OCI-LY7 (cell line): ENCODE results near the gene RECK. TPM values are rescaled to one million over a fixed set of nuclear protein-coding genes. Genes with fewer than 3 reads are reported as not detected.

Experiments
- BruUV-seq: library from RNA; stranded (reverse); fragments of 400-500 nt; replicated peaks from 2 replicates; lab custom pipeline; 2021; lab: Mats Ljungman, UMichigan
- CTCF ChIA-PET: fragments of 300-600 bp; sonication (Branson Sonifier 250); formaldehyde crosslinking; loops from one replicate; lab custom pipeline; 2022; ENCODE audit warnings: antibody characterized with exemption; ENCODE audit not compliant: unreplicated experiment; lab: Charles Lee
- POLR2A ChIA-PET: fragments of 300-600 bp; sonication (Branson Sonifier 250); formaldehyde crosslinking; loops from one replicate; lab custom pipeline; 2022; ENCODE audit warnings: antibody characterized with exemption; lab: Charles Lee
- DNase-seq: peaks from one replicate; pipeline ENCODE4 v3.0.0-alpha.2; 2015; ENCODE audit warnings: low spot score
- H2AFZ ChIP-seq: fragments of 200-600 bp; sonication (generic), shearing (Covaris generic); 2 replicates; pipeline ENCODE4 v1.6.1; 2014; ENCODE audit warnings: mild to moderate bottlenecking, antibody characterized with exemption, low read length, moderate library complexity
- H3K27ac ChIP-seq: fragments of 200-600 bp; sonication (generic); 2 replicates; pipeline ENCODE4 v1.5.1; 2014; ENCODE audit warnings: mixed run types, low read depth, mild to moderate bottlenecking, moderate library complexity, low read length, inconsistent platforms; ENCODE audit not compliant: poor library complexity, severe bottlenecking
- H3K36me3 ChIP-seq: fragments of 200-600 bp; sonication (generic); 2 replicates; pipeline ENCODE4 v1.6.1; 2014; ENCODE audit warnings: mild to moderate bottlenecking, antibody characterized with exemption, low read length, moderate library complexity, mixed read lengths; ENCODE audit not compliant: insufficient read depth
- H3K4me1 ChIP-seq: fragments of 200-600 bp; sonication (generic); 2 replicates; pipeline ENCODE4 v1.5.1; 2014; ENCODE audit warnings: mild to moderate bottlenecking, low read length; ENCODE audit not compliant: insufficient read depth, poor library complexity, severe bottlenecking
- H3K4me2 ChIP-seq: fragments of 200-600 bp; sonication (generic); 2 replicates; pipeline ENCODE4 v1.6.1; 2014; ENCODE audit warnings: mild to moderate bottlenecking, low read length
- H3K4me3 ChIP-seq: fragments of 200-600 bp; sonication (generic); 2 replicates; pipeline ENCODE4 v1.5.1; 2014; ENCODE audit warnings: mild to moderate bottlenecking, low read depth, low read length; ENCODE audit not compliant: poor library complexity, severe bottlenecking
- H3K79me2 ChIP-seq: fragments of 200-600 bp; sonication (generic); 2 replicates; pipeline ENCODE4 v1.6.1; 2016; ENCODE audit warnings: low read depth, mild to moderate bottlenecking, low read length, moderate library complexity, mixed read lengths; ENCODE audit not compliant: insufficient read depth
- H3K9me2 ChIP-seq: fragments of 200-600 bp; sonication (generic); 2 replicates; pipeline ENCODE4 v1.6.1; 2016; ENCODE audit warnings: mild to moderate bottlenecking, low read length, mixed read lengths; ENCODE audit not compliant: insufficient read depth
- H3K9me3 ChIP-seq: fragments of 200-600 bp; sonication (generic); 2 replicates; pipeline ENCODE4 v1.6.1; 2014; ENCODE audit warnings: mild to moderate bottlenecking, mixed run types, low read length, mixed read lengths
- H4K20me1 ChIP-seq: fragments of 200-600 bp; sonication (generic); 2 replicates; pipeline ENCODE4 v1.6.1; 2014; ENCODE audit warnings: mild to moderate bottlenecking, antibody characterized with exemption, low read length, moderate library complexity, mixed read lengths; ENCODE audit not compliant: insufficient read depth
- EZH2phosphoT487 ChIP-seq: fragments of 200-600 bp; sonication (generic); IDR thresholded peaks from 2 replicates; pipeline ENCODE4 v1.6.1; 2018; ENCODE audit warnings: low read depth, borderline replicate concordance, mild to moderate bottlenecking, mixed run types, antibody characterized with exemption, low read length, moderate library complexity, mixed read lengths
- intact Hi-C: fragments of 100-400 bp; cut with micrococcal nuclease; formaldehyde crosslinking; loops from one replicate; pipeline ENCODE4 v1.10.0; 2022; ENCODE audit not compliant: unreplicated experiment
- total RNA-seq, 2 experiments: library from RNA; depleted of rRNA in 1 of 2; stranded (reverse); fragments of >200 nt in 1 of 2; shearing (Covaris generic) in 1 of 2; gene quantifications; 2 replicates each; pipeline ENCODE4 v1.2.3, GENCODE V29; 2014 to 2022
- TF ChIP-seq, protein P1 (sequence below): fragments of 200-600 bp; sonication (generic); conservative IDR thresholded peaks from 2 replicates; pipeline ENCODE4 v1.5.1; 2014; ENCODE audit warnings: mild to moderate bottlenecking, antibody characterized with exemption, low read length, moderate library complexity, mixed read lengths

Gene RECK
- total RNA-seq, 2 experiments from 2014 or later, result 3.0 to 6.5 TPM

- TF ChIP-seq EZH2phosphoT487, result no peak
- TF ChIP-seq, protein P1, sequence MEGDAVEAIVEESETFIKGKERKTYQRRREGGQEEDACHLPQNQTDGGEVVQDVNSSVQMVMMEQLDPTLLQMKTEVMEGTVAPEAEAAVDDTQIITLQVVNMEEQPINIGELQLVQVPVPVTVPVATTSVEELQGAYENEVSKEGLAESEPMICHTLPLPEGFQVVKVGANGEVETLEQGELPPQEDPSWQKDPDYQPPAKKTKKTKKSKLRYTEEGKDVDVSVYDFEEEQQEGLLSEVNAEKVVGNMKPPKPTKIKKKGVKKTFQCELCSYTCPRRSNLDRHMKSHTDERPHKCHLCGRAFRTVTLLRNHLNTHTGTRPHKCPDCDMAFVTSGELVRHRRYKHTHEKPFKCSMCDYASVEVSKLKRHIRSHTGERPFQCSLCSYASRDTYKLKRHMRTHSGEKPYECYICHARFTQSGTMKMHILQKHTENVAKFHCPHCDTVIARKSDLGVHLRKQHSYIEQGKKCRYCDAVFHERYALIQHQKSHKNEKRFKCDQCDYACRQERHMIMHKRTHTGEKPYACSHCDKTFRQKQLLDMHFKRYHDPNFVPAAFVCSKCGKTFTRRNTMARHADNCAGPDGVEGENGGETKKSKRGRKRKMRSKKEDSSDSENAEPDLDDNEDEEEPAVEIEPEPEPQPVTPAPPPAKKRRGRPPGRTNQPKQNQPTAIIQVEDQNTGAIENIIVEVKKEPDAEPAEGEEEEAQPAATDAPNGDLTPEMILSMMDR, result no peak
- Histone ChIP-seq H3K27ac (no peak within 1 kb of the TSS), H3K4me1 (peaks cover 3% of the 10 kb centered on the region), H3K36me3 (no peaks in the 10 kb centered on the region), H3K9me2 (no peaks in the 10 kb centered on the region), H3K79me2 (no peaks in the 10 kb centered on the region), H3K4me3 (no peak within 1 kb of the TSS), H2AFZ (no peak within 1 kb of the TSS), H3K9me3 (no peaks in the 10 kb centered on the region), H3K4me2 (no peak within 1 kb of the TSS), H4K20me1 (no peaks in the 10 kb centered on the region)
- DNase-seq, result no peak
- intact Hi-C loops, result loop anchor here (10.0 kb wide), 1 partner anchor 134 kb away; the partner anchor contains the start of gene RECK
- no TSS peak for BruUV-seq
- CTCF ChIA-PET, result no interaction called here
- POLR2A ChIA-PET, result no interaction called here
Measured at GRCh38 chr9:36169166-36169565, 132.5 kb downstream of the RECK start, which contains the start of gene CCIN. Gene CCIN (plus strand): TSS chr9:36169388. CDS start chr9:36169503, 115 bp downstream.

GRCh38 chr9:36169708-36170107, 133.0 kb downstream of the RECK start:
- intact Hi-C loops, result loop anchor here (10.0 kb wide), 1 partner anchor 135 kb away; the partner anchor contains the start of gene RECK
- H3K9me2 ChIP-seq, result no peaks in the 10 kb centered on the region
- H3K4me3 ChIP-seq, result no peak overlapping the region
- H3K36me3 ChIP-seq, result no peaks in the 10 kb centered on the region
- H3K9me3 ChIP-seq, result no peaks in the 10 kb centered on the region
- CTCF ChIA-PET, result no interaction called here
- H3K27ac ChIP-seq, result no peak overlapping the region
- TF ChIP-seq, protein P1, result no peak
- TF ChIP-seq EZH2phosphoT487, result no peak
- no peak for DNase-seq
- no peaks in the 10 kb centered on the region for H3K79me2 ChIP-seq
- H2AFZ ChIP-seq, result no peak overlapping the region
- H3K4me2 ChIP-seq, result no peak overlapping the region
- peaks cover 3% of the 10 kb centered on the region for H3K4me1 ChIP-seq
- POLR2A ChIA-PET, result interaction anchor here (0.6 kb wide), 1 partner anchor 1593 kb away, joined by 4 read pairs; no protein-coding TSS in a partner anchor
- no TSS peak for BruUV-seq
- H4K20me1 ChIP-seq, result no peaks in the 10 kb centered on the region

DNA sequence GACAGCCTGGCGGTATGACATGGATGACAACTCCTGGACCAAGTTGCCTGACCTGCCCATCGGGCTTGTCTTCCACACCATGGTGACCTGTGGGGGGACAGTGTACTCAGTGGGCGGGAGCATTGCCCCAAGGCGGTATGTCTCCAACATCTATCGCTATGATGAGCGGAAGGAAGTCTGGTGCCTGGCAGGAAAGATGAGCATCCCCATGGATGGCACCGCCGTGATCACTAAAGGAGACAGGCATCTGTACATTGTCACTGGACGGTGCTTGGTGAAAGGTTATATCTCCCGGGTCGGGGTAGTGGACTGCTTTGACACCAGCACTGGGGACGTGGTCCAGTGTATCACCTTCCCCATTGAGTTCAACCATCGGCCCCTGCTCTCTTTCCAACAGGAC, 133.8 kb downstream of the RECK start:
- Histone ChIP-seq H3K4me1 (peaks cover 3% of the 10 kb centered on the region), H4K20me1 (no peaks in the 10 kb centered on the region), H3K4me3 (no peak overlapping the region), H2AFZ (no peak overlapping the region), H3K27ac (no peak overlapping the region), H3K9me2 (no peaks in the 10 kb centered on the region), H3K79me2 (no peaks in the 10 kb centered on the region), H3K36me3 (no peaks in the 10 kb centered on the region), H3K9me3 (no peaks in the 10 kb centered on the region), H3K4me2 (no peak overlapping the region)
- DNase-seq, result no peak
- BruUV-seq, result no TSS peak
- ChIA-PET CTCF (no interaction called here), POLR2A (no interaction called here)
- intact Hi-C loops, result no loop called here
- no peak for TF ChIP-seq EZH2phosphoT487
- TF ChIP-seq, protein P1, result no peak
